T-helper 2 cell treated with Interferon-gamma antibody and Interleukin-4, amounts not matched to agents 100 ng/mL and 5 ng/mL, for 36 hours (primary cell): ENCODE measurements around the gene SCRN2. TPM values are rescaled to one million over a fixed set of nuclear protein-coding genes. Genes with fewer than 3 reads are reported as not detected.

Source experiments
- intact Hi-C: fragments of 100-400 bp; cut with micrococcal nuclease; formaldehyde crosslinking; loops from one replicate; pipeline ENCODE4 v1.15.1; 2023
- total RNA-seq: library from RNA; stranded (reverse); gene quantifications from 2 replicates; pipeline ENCODE4 v1.2.3, GENCODE V29; 2022

SCRN2 gene
- 21.8 and 24.9 TPM in 2 replicates for total RNA-seq

- intact Hi-C loops: loop anchor here (1.0 to 5.0 kb wide), 3 partner anchors 10 to 101 kb away; partner anchors contain the start of genes LRRC46, MRPL10 and PNPO
Observed at GRCh38 chr17:47840742-47841487, at the start of gene SCRN2. SCRN2 (minus strand) TSS chr17:47841273; CDS start chr17:47840843, 430 bp downstream.

DNA sequence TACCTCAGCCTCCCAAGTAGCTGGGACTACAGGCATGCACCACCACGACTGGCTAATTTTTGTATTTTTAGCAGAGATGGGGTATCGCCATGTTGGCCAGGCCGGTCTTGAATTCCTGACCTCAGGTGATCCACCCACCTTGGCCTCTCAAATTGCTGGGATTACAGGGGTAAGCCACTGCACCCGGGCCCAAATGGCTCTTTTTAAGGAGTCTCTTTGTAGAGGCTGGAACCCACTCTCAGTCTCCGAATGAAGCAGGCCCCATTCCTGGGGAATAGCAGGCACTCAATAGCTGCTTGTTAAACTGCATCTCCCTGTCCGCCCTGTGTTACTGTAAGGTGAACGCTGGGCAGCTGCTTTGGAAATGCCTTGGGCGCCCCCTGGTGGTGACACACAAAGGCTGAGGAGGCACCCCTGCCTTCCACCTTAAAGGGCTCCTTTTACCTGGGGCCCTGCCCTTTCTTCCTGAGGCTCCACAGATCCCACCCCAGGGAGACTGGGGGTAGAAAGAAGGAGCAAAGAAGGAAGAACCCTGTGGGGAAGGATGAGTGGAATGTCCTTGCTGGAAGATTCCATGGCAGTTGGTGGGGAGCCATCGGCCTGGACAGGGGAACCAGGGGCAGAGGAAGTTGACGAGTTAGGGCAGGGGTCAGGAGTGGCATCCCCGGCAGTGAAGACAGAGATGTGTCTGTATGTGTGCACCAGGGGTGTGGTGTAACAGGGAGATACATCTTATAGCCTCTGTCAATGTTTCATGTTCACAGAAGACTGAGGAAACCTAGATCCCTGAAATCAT lies 48.9 kb upstream of the SCRN2 start:
- intact Hi-C loops: loop anchor here (1.0 to 2.0 kb wide), 2 partner anchors 49 to 113 kb away; partner anchors contain the start of gene SCRN2

DNA sequence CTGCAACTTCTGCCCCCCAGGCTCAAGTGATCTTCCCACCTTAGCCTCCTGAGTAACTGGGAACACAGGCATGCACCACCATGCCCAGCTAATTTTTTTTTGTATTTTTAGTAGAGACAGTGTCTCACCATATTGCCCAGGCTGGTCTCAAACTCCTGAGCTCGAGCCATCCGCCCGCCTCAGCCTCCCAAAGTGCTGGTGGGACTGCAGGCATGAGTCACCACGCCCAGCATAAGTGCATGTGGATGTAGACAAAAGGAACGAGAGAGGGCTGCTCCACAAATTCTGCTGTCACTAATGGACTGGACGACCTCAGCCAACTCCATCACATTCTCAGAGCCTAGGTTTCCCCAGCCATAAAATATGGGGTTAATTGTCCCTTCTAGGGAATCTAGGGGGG lies 47.2 kb upstream of the SCRN2 start:
- intact Hi-C loops: no loop called here

DNA sequence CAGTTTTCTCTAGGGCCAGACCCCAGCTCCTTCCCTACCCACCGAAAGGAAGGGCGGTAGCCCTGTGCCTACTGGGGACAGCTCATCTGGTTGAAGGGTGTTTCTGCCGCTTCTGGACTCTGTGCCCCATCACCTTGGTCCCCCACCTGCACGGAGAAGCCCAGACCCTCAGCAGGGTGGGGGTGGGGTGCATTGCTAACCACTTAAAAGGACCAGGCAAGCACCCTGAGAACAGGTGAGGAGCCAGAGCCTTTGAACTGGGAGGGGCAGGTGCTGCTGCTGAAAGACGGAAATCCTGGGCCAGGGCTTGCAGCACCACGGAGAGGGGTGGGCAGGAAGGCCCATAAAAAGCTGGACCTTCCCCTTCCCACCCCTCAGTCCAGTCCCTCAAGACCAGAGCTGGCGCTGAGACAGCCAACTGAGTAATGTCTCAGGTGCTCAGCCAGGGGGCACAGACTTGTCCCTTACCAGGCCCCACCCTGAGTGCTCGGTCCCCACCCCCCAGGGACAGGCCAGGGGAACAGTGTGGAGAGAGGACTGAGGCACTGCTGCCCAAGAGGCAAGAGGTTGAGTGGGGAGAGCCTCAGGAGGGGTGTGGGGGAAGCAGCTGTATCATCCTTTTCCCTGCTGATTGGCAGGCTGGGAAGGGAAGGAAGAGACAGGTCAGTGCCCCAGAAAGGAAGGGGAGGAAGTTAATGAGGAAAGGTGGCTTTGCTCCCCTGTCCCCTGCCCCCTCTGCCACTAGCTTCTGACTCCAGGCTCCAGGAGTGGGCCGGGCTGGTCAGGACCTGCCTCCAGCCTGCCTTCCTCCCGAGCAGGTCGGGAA lies 44.0 kb upstream of the SCRN2 start:
- intact Hi-C loops: no loop called here

GRCh38 chr17:47884427-47884740 lies 43.3 kb upstream of the SCRN2 start:
- intact Hi-C loops: no loop called here

- intact Hi-C loops: no loop called here
Observed at GRCh38 chr17:47883589-47884426, 42.7 kb upstream of the SCRN2 start.

DNA sequence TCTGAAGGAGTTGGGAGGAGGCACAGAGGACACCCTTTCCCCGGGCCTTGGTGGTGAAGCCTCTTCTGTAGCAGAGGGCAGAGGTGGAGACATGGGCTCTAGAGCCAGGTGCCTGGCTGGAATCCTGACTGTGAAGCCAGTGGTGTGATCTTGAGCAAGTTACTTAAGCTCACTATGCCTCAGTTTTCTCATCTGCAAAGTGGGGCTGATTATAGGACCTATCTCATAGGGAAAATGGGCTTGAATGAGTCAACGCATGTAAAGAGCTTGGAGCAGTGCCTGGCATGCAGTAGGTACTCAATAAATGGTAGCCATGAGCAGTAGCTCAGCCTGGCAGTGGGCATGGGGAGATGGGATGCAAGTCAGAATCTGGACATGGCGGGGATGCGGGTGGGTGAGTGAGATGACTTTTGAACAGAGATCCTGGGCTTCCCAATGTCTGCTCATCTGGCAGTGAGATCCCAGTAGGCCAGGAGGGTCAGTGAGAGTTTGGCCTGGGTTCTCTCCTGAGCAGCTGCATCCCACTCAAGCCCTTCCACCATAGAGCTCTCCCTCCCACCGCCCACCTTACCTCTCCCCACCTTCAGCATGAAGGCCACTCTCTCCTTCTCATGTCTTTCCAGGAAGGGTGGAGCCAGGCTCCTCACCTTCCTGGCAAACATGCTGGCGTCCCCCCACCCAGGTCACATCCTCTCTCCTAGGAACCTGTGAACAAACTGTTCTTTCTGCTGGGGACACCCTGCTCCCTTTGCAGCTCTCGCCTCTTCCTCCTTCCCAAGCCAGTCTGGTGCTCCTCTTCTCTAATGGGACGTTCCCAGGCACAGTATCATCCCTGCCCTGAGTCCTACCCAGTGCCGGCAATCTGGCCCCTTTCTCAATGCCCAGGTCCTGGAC lies 41.9 kb upstream of the SCRN2 start:
- intact Hi-C loops: no loop called here

DNA sequence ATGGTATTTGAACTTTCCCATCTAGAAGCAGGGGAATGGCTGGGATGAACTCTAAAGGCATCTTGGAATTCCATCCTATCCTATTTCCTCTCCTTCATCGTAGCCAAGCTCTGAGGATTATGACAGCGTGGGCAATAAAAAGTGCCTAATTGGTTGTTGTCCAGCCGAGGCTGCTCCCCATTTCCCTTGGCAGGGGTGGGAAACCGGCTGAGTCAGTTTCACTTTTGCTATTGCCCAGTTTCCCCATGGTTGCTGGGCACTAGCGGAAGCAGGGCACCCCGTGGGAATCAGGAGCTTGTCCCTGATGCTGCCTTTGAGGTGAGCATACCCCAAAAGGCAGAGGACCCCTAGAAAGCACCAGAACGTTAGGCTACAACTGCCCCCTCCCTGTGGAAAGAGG lies 41.2 kb upstream of the SCRN2 start:
- intact Hi-C loops: no loop called here

DNA sequence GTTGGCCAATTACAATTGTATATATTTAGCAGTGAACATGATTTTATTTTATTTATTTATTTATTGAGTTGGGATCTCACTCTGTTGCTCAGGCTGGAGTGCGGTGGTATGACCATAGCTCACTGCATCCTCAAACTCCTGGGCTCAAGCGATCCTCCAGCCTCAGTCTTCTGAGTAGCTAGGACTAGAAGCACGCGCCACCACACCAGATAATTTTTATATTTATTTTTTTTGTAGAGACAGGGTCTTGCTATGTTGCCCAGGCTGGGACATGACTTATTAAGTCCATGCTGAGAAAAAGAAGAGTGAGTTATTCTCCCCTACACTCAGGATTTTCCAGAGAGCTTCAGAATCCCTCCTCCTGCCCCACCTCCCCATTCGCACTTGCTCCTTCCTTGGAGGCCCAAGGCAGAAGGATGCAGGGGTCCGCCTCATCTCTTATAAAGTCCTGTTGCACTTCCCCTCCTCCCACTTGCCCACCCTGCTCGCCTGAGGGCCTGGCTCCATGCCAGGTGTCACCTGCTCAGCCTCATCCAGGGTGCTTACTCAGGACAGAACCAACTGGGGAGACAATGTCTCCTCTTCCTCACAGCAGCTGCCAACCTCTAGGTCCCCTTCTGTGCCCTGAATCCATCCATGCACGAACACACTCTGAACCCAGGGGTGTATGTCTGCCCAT lies 38.8 kb upstream of the SCRN2 start:
- intact Hi-C loops: no loop called here

GRCh38 chr17:47879028-47879585 lies 38.0 kb upstream of the SCRN2 start:
- intact Hi-C loops: no loop called here

DNA sequence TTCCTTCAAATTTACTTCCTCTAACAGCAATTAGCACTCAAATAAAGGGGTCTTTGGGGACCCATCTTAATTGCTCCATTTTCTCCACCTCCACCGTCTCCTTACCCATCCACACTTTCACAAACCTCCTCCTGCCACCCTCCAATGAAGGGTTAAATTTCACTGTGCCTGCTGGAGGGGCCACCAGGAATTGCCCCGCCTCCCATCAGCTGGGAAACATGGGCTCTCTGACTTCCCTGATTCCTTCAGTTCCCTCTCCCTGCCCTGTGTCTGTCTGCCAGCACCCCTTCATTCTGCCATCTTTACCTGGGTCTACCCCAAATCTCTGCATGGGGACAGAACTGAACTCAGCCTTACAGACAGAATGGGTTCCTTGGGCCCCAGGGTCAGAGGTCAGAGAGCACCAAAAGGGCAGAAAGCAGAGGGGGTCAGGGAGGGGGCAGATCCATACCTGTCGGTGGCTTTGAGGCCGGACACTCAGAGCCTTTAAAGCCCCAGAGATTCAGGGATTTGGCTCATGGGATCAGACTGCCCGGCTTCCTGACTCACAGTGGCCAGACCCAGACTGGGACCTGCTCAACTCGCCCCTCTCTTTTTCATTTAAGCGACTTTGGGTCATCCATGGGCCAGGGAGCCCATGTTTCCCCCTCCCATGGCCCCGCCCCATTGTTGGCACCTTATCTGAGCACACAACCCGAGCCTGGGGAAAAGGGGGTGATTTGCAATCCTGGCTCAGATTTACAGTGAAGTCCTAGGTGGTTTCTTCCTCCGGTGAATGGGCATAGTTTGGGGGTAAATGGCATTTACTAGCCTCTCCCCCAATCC lies 37.3 kb upstream of the SCRN2 start:
- intact Hi-C loops: no loop called here

DNA sequence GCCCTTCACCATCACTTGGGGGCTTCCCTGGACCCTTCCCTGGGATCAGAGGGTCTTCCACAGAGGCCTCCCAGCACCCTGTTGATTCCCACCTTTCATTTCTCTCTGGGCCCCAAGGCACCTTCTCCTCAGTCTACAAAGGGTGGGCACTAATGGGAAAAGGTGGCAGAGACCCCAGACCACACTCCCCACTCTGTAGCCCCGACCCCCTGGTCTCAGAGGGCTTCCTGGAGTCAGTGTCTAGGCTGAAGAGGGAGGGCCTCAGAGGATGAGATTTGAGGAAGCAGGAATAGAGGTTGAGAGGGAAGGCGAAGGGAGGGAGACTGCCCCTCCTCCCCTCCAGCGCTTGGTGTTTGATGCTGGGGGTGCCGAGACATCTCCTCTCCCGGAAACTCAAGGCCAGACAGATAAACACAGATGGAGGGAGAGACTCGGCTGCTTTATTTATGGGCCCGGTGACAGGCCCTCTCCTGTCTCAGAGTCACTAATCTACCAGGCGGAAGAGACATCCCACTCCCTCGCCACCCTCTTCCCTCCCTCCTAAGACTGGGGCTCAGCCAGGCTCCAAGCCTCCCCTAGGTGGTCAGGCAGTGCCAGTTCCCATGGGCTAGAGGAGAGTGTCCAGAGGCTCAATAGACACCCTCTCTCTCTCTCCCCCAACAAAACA lies 36.4 kb upstream of the SCRN2 start:
- intact Hi-C loops: no loop called here

- intact Hi-C loops: no loop called here
Observed at GRCh38 chr17:47875011-47875985, 34.2 kb upstream of the SCRN2 start.

DNA sequence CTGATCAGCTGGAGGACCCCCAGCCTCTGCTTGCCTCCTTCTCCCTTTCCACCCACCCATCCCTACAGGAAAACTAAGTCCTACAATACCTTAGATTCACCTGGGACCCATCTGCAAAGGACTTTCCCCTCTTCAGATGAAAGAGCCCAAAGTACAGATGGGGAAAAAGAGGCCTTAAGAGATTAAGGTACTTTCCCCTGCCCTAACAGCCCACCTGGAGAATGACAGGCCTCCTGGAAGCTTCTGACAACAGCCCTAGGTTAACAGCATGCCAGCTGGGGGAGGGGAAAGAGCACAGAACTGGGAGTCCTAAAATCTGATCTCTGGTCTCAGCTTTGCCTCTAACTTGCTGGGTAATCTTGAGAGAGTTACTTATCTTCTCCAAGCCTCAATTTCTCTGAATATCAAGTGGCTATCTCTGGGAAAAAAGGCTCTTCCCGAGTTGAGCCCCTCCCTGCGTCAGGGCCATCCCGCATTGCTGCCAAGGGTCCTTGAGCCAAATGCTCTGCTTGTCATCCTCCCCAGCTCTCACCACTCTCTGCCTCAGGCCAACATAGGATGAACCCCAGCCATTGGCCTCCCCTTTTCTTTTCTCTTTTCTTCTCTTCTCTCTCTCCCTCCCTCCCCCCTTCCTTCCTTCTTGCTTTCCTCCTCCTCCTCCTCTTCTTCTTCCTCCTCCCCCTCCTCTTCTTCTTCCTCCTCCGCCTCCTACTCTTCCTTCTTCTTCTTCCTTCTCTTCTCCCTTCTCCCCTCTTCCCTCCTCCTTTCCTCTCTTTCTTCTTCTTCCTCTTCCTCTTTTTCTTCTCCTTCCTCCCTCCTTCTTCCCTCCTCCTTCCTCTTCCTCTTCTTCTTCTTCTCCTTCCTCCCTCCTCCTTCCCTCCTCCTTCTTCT lies 32.4 kb upstream of the SCRN2 start:
- intact Hi-C loops: no loop called here

DNA sequence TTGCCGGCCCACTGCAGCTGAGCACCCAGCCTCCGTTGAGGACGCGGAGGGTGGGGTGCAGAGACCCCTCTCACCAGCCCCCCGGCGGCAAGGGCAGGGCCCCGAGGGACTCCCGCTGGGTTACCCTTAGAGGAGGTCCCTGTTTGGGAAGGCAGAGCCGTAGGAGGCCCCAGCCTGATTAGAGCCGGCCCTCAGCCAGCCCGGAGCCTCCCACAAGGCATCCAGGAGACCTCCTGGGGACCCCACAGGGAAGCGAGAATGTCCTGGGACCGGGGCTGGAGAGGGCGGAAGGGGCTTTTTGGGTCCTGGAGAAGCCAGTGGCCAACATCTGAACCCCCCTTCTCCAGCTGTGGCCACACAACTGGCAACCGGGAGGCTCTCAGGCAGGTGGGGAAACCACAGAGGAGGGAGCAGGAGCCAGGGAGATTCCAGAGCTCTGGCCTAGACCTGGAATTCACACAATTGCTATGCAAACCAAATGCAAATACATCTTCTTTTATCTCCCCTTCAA lies 31.6 kb upstream of the SCRN2 start:
- intact Hi-C loops: no loop called here
